GM06990 (cell line): ENCODE measurements around the gene ASPN.

ENCODE experiments used
- DNase-seq: peaks from one replicate; pipeline ENCODE4 v3.0.0-alpha.2; 2011; ENCODE audit not compliant: insufficient read length; ENCODE audit errors: extremely low read depth
- H3K27me3 ChIP-seq: replicated peaks from 2 replicates; pipeline ENCODE4 v1.6.0; 2011; ENCODE audit warnings: low read length; ENCODE audit not compliant: control insufficient read depth, insufficient read depth
- H3K36me3 ChIP-seq: 2 replicates; pipeline ENCODE4 v1.5.1; 2011; ENCODE audit warnings: low read length; ENCODE audit not compliant: control insufficient read depth, insufficient read depth
- H3K4me3 ChIP-seq: replicated peaks from 2 replicates; pipeline ENCODE4 v1.5.1; 2011; ENCODE audit warnings: low read depth, mild to moderate bottlenecking, control low read depth, low read length
- CTCF ChIP-seq: IDR thresholded peaks from 2 replicates; pipeline ENCODE4 v1.5.1; 2011; ENCODE audit warnings: low read length, control low read depth, mild to moderate bottlenecking, inconsistent platforms; ENCODE audit not compliant: insufficient read depth, poor library complexity, severe bottlenecking

The ASPN gene

GRCh38 chr9:92525306-92525705 lies 43.0 kb upstream of the ASPN start:
- Histone ChIP-seq H3K27me3 (no peaks in the 10 kb centered on the region), H3K4me3 (no peak overlapping the region), H3K36me3 (no peaks in the 10 kb centered on the region)
- TF ChIP-seq CTCF: no peak
- DNase-seq: no peak

- H3K36me3 ChIP-seq: no peaks in the 10 kb centered on the region
- H3K4me3 ChIP-seq: no peak overlapping the region
- no peak for TF ChIP-seq CTCF
- no peak for DNase-seq
- H3K27me3 ChIP-seq: no peaks in the 10 kb centered on the region
Measured at GRCh38 chr9:92524881-92525280, 42.6 kb upstream of the ASPN start.

- Histone ChIP-seq H3K36me3 (no peaks in the 10 kb centered on the region), H3K4me3 (no peak overlapping the region), H3K27me3 (no peaks in the 10 kb centered on the region)
- TF ChIP-seq CTCF: no peak
- no peak for DNase-seq
Measured at GRCh38 chr9:92522983-92523970, 41.0 kb upstream of the ASPN start.

- no peak for DNase-seq
- Histone ChIP-seq H3K4me3 (no peak overlapping the region), H3K27me3 (no peaks in the 10 kb centered on the region), H3K36me3 (no peaks in the 10 kb centered on the region)
- TF ChIP-seq CTCF: no peak
Measured at GRCh38 chr9:92520837-92521236, 38.5 kb upstream of the ASPN start.

- no peak for TF ChIP-seq CTCF
- Histone ChIP-seq H3K27me3 (no peaks in the 10 kb centered on the region), H3K4me3 (no peak overlapping the region), H3K36me3 (no peaks in the 10 kb centered on the region)
- no peak for DNase-seq
Measured at GRCh38 chr9:92518199-92518598, 35.9 kb upstream of the ASPN start.
